OCI-M1 (cell line): Measurements from ENCODE around the gene TBL1X.
A peak's percentile ranks its signal among the peaks of the same experiment; 100 is the strongest.
"Not testable (repeated sequence)": the region's sequence is repeated elsewhere in the genome, so short reads cannot be mapped to it uniquely, and the experiment has no call there.

ENCODE experiments used
- DNase-seq: peaks from one replicate; lab custom pipeline; 2025; lab: John Stamatoyannopoulos, UW

The TBL1X gene

GRCh38 chrX:9464435-9465371, at the start of gene TBL1X:
TSS of gene TBL1X (plus strand) at chrX:9465058. CDS start at chrX:9653587, 188,529 bp downstream.
- DNase-seq = peak; percentile 79

GRCh38 chrX:9416562-9417348, 48.1 kb upstream of the TBL1X start:
- no peak for DNase-seq

DNA sequence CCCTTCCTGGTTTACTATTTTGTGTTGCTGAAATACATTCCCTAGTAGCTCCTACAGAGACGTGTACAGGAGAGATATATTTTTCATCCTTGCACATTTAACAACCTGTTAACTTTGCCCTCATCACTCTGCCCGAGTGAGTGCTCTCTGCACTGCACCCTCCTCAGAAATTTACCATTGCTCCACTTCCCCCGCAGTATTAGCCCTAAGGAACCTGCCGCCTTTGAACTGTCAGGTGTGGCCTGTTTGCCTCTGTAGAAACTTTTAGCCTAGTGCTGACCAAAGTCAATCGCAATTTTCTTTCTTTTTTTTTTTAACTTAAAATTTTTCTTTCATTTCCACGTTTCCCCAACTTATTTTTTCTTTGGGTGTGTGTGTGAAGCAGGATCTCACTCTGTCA, 46.6 kb upstream of the TBL1X start:
- no peak for DNase-seq

- DNase-seq = no peak
Measured at GRCh38 chrX:9420275-9421265, 44.3 kb upstream of the TBL1X start.

- DNase-seq = no peak
Measured at GRCh38 chrX:9429767-9430166, 35.1 kb upstream of the TBL1X start.

DNA sequence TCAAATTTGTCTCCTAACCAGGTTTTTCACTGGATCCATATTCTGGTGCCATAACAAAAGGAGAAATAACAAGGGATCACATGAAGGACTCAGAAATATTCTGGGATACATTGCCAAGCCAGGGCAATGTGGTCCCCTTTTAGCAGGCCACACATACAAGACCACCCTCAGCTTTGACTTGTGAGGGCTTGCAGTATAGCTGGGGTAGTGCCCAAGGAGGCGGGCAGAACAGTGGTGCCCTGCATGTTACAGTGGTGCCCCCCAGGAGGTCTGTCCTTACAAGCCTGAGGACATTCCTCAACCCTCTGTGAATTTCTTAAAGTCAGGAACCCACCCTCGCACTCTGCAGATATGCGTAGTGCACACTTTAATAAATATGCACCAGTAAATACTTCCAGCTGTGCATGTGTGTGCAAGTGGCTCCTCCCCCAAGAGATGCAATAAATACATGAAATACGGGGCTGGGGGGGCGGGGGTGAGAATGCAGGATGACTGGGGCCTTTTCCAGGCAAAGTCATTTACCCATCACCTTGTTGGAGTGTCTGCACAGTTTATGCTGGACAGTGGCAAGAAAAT, 34.4 kb upstream of the TBL1X start:
- DNase-seq = no peak

GRCh38 chrX:9431281-9431680, 33.6 kb upstream of the TBL1X start:
- no peak for DNase-seq

DNA sequence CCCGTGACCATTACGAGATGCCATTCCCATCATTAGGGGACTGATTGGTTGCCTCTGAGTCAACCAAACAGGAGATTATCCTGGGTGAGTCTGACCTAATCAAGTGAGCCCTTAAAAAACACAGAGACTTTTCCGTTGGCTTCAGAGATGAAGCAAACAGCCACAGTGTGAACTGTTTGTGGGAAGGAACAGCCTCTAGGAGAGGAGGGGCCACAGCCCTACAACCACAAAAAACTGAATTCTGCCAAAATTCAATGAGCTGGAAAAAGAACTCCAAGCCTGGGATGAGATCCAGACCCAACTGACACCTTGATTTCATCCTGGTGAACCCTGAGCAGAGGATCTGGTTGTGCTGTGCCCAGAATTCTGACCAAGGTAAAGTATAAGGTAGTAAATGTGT, 31.3 kb upstream of the TBL1X start:
- DNase-seq = no peak

- no peak for DNase-seq
Measured at GRCh38 chrX:9434051-9434550, 30.8 kb upstream of the TBL1X start.

DNA sequence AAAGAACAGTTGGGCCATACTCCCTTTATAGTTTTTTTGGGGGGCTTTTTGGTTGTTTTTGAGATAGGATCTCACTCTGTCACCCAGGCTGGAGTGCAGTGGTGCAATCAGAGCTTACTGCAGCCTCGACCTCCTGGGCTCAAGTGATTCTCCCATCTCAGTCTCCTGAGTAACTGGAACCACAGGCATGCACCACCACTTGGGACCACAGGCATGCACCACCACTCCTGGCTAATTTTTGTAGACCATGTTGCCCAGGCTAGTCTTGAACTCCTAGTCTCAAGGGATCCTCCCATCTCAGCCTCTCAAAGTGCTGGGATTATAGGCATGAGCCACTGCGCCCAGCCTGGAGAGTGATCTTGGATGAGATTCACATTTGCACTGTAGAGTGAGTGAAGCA, 29.8 kb upstream of the TBL1X start:
- DNase-seq = not testable (repeated sequence)

GRCh38 chrX:9436812-9437211, 28.0 kb upstream of the TBL1X start:
- no peak for DNase-seq

DNA sequence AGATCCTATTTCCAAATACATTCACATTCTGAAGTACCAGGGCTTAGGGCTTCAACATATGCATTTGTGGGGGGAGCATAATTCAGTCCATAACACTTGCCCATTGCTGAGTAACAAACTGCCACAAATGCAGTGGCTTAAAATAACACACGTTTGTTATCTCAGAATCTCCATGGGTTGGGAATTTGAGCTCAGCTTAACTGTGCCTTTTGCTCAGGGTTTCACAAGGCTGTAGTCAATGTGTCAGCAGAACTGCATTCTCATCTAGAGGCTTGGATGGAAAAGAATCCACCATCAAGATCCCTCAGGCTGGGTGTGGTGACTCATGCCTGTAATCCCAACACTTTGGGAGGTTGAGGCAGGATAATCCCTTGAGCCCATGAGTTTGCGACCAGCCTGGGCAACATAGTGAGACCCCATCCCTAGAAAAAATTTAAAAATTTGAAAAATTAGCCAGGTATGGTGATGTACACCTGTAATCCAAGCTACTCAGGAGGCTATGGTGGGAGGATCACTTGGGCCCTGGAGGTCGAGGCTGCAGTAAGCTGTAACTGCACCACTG, 25.8 kb upstream of the TBL1X start:
- no peak for DNase-seq

DNA sequence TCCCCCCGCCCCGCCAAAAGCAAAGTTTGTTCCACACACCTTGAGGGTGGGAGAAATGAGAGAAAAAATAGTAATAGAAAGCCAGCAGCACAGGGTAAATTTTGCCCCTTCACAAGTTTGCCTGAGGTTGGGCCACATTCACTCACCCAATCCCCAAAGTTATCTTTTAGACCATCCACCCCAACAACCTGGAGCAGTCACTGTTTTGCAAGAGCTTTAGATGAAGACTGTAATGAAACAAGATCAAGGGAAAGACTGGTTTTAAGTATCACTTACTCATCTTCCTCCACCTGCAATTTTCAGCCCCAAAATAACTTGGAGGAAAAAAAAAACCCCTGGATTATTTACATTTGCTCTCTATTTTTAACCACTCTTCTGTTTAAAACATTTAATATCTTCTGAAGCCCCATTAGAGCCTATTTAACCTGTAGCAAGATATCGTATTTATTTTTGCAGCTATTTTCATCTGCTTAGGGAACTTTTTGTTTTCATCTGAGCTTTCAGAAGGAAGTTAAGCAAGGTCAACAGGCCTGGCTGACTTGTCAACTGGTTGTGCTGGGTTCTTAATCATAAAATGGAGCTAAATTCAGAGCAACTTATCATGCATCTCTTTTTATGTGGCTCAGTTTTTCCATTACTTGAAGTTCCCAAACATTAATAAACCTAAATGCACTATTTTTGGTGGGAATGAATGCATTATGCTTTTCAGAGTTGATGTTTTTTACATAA, 24.6 kb upstream of the TBL1X start:
- peak; percentile 3 for DNase-seq

GRCh38 chrX:9442056-9442455, 22.8 kb upstream of the TBL1X start:
- no peak for DNase-seq

- DNase-seq = no peak
Measured at GRCh38 chrX:9443327-9443726, 21.5 kb upstream of the TBL1X start.

DNA sequence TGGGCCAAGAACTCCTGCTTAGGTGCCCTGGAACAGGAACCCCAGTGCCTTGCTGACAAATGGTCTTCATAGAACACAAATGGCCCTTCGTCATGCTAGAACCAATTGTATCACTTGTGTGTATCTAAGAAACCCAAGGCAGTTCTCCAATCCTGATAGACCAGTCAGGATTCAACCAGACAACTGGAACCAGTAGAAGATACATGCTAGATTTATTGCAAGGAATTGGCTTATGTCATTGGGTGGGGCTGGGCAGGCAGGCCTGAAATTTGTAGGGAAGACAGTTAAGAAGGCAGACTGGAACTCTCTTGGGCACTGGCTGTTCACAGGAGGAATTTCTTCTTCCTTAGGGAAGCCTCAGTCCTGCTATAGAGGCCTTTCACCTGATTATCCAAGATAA, 17.0 kb upstream of the TBL1X start:
- DNase-seq = no peak

DNA sequence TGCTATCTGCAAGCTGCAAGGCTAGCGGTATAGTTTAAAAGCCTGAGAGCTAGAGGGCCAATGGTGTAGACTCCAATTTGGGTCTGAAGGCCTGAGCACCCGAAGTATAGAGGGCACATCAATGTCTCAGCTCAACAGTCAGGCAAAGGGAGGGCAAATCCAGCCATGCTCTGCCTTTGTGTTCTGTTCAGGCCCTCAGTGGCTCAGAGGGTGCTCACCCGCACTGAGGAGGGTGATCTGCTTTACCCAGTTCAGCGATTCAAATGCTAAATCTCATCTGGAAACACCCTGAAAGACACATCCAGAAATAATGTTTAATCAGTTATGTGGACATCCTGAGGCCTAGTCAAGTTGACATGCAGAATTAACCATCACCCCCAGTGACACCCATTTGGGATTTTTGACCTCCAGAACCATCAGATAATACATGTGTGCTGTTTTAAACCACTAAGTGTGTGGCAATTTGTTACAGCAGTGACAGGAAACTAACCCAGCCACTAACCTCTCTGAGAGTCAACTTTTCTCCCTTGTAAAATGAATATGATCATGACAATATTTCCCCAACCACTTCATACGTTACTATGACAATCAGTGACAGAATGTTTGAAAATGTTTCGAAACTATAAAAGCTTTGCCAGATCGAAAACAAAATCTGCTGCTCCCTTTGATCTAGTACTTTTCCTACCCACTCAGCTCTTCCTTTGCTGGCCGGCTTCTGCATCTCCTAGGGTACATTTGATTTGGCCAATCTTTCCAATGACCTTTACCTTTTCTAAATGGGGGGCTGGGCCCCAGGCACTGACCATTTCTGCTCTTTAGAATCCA, 8.4 kb upstream of the TBL1X start:
- DNase-seq = peak; percentile 11

DNA sequence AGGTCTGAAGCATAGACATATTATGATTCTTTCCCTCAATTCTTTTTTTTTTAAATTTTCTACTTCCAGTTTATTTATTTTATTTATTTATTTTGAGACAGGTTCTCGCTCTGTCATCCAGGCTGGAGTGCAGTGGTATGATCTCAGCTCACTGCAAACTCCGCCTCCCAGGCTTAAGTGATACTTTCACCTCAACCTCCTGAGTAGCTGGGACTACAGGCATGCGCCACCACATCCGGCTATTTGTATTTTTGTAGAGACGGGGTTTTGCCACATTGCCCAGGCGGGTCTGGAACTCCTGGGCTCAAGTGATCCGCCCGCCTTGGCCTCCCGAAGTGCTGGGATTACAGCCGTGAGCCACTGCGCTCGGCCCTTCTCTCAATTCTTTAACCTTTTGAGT, 6.8 kb upstream of the TBL1X start:
- DNase-seq = not testable (repeated sequence)

GRCh38 chrX:9458516-9459078, 6.3 kb upstream of the TBL1X start:
- no peak for DNase-seq
